HCT116 (cell line): ENCODE results near the gene GPC5. TPM values are rescaled to one million over a fixed set of nuclear protein-coding genes. Genes with fewer than 3 reads are reported as not detected.

Source experiments
- ATAC-seq: fragments of 200-7000 bp; cut with Tn5 transposase; 2 replicates; pipeline ENCODE4 v1.9.1; 2020; ENCODE audit warnings: mild to moderate bottlenecking, moderate library complexity
- BruUV-seq: library from RNA; stranded (reverse); fragments of 400-500 nt; replicated peaks from 2 replicates; lab custom pipeline; 2021; lab: Mats Ljungman, UMichigan
- CTCF ChIA-PET: fragments of 300-600 bp; sonication (Branson Sonifier 250); formaldehyde crosslinking; loops from one replicate; lab custom pipeline; 2021; ENCODE audit warnings: antibody characterized with exemption; lab: Charles Lee
- POLR2A ChIA-PET: fragments of 300-600, 350-600 bp; sonication (Branson Sonifier 250); formaldehyde crosslinking; loops from one replicate; lab custom pipeline; 2021; ENCODE audit warnings: antibody characterized with exemption; lab: Charles Lee
- RAD21 ChIA-PET, 2 experiments: fragments of 300-600 bp; sonication (Branson Sonifier 250); formaldehyde crosslinking; loops; one replicate each; lab custom pipeline; 2023; ENCODE audit warnings: low total read pairs in 2 of 2; ENCODE audit not compliant: uncharacterized antibody in 2 of 2, unreplicated experiment in 2 of 2, low non-redundant PET in 1 of 2; lab: Charles Lee
- DNase-seq: peaks from one replicate; pipeline ENCODE4 v3.0.0-alpha.2; 2010; ENCODE audit warnings: low read depth, low spot score
- H2AFZ ChIP-seq: fragments of 200-600 bp; shearing (Covaris generic), sonication (generic); 2 replicates; pipeline ENCODE4 v1.6.1; 2017; ENCODE audit warnings: low read depth, mixed run types, mixed read lengths, antibody characterized with exemption, low read length; ENCODE audit not compliant: poor library complexity, severe bottlenecking
- H3K27ac ChIP-seq: 2 replicates; pipeline ENCODE4 v1.5.1; 2012; ENCODE audit warnings: low read depth, low read length
- H3K27me3 ChIP-seq: fragments of 200-600 bp; sonication (generic); 2 replicates; pipeline ENCODE4 v1.6.1; 2016; ENCODE audit warnings: mixed run types, low read length, mixed read lengths; ENCODE audit not compliant: insufficient read depth
- H3K36me3 ChIP-seq, 2 experiments: fragments of 200-500 bp in 1 of 2; fragments of 200-600 bp in 1 of 2; sonication (Bioruptor generic) in 1 of 2; sonication (generic) in 1 of 2; 2 replicates each; pipeline versions ENCODE4 v1.5.1 to v1.6.1; 2014 to 2016; ENCODE audit warnings: low read length in 2 of 2, inconsistent platforms in 1 of 2, mixed read lengths in 1 of 2, mixed run types in 1 of 2; ENCODE audit not compliant: insufficient read depth in 2 of 2, control insufficient read depth in 1 of 2
- H3K4me1 ChIP-seq, 2 experiments: fragments of 200-600 bp in 1 of 2; sonication (generic) in 1 of 2; 2 replicates each; pipeline versions ENCODE4 v1.5.1 to v1.6.1; 2012 to 2017; ENCODE audit warnings: low read length in 2 of 2, inconsistent platforms in 1 of 2, mild to moderate bottlenecking in 1 of 2, mixed read lengths in 1 of 2, mixed run types in 1 of 2, moderate library complexity in 1 of 2; ENCODE audit not compliant: insufficient read depth in 2 of 2, control insufficient read depth in 1 of 2
- H3K4me2 ChIP-seq: fragments of 200-600 bp; sonication (generic); 2 replicates; pipeline ENCODE4 v1.6.1; 2017; ENCODE audit warnings: mixed run types, low read length, mixed read lengths
- H3K4me3 ChIP-seq, 2 experiments: fragments of 200-600 bp in 1 of 2; sonication (generic) in 1 of 2; replicated peaks in 1 of 2; 2 replicates each; pipeline ENCODE4 v1.5.1; 2011 to 2016; ENCODE audit warnings: low read length in 2 of 2, control low read depth in 1 of 2, low read depth in 1 of 2, mild to moderate bottlenecking in 1 of 2, mixed read lengths in 1 of 2, mixed run types in 1 of 2
- H3K79me2 ChIP-seq: fragments of 200-600 bp; sonication (generic); 2 replicates; pipeline ENCODE4 v1.6.1; 2017; ENCODE audit warnings: mild to moderate bottlenecking, mixed run types, low read length, moderate library complexity, mixed read lengths; ENCODE audit not compliant: insufficient read depth
- H3K9ac ChIP-seq: fragments of 200-600 bp; sonication (generic); 2 replicates; pipeline ENCODE4 v1.6.1; 2016; ENCODE audit warnings: low read length, mixed read lengths
- H3K9me2 ChIP-seq: fragments of 200-600 bp; sonication (generic), shearing (Covaris generic); 2 replicates; pipeline ENCODE4 v1.6.1; 2017; ENCODE audit warnings: mixed run types, mild to moderate bottlenecking, moderate library complexity; ENCODE audit not compliant: insufficient read depth
- H3K9me3 ChIP-seq, 2 experiments: fragments of 200-500 bp in 1 of 2; fragments of 200-600 bp in 1 of 2; sonication (Bioruptor generic) in 1 of 2; sonication (generic) in 1 of 2; 2 replicates each; pipeline ENCODE4 v1.6.1; 2014 to 2017; ENCODE audit warnings: low read length in 2 of 2, mixed read lengths in 2 of 2, inconsistent platforms in 1 of 2, low read depth in 1 of 2, mild to moderate bottlenecking in 1 of 2, mixed run types in 1 of 2, moderate library complexity in 1 of 2; ENCODE audit not compliant: control insufficient read depth in 1 of 2, insufficient read depth in 1 of 2
- H4K20me1 ChIP-seq: fragments of 200-600 bp; sonication (generic), shearing (Covaris generic); 2 replicates; pipeline ENCODE4 v1.6.1; 2017; ENCODE audit warnings: mixed run types, mild to moderate bottlenecking, moderate library complexity; ENCODE audit not compliant: insufficient read depth
- EGR1 ChIP-seq: IDR thresholded peaks from 2 replicates; pipeline ENCODE4 v1.6.1; 2012; ENCODE audit warnings: low read depth
- EZH2phosphoT487 ChIP-seq: fragments of 200-600 bp; IDR thresholded peaks from 2 replicates; pipeline ENCODE4 v1.6.1; 2018; ENCODE audit warnings: antibody characterized with exemption, borderline replicate concordance
- POLR2A ChIP-seq: IDR thresholded peaks from 2 replicates; pipeline ENCODE4 v1.7.0; 2011; ENCODE audit warnings: borderline replicate concordance; ENCODE audit not compliant: insufficient read depth, insufficient read length; ENCODE audit errors: extremely low read depth
- REST ChIP-seq: IDR thresholded peaks from 2 replicates; pipeline ENCODE4 v1.6.1; 2012; ENCODE audit warnings: low read depth
- SRF ChIP-seq: IDR thresholded peaks from 2 replicates; pipeline ENCODE4 v1.6.1; 2012; ENCODE audit warnings: low read depth
- ZBTB33 ChIP-seq: IDR thresholded peaks from 2 replicates; pipeline ENCODE4 v1.6.1; 2011; ENCODE audit warnings: mild to moderate bottlenecking, low read length, moderate library complexity; ENCODE audit not compliant: insufficient replicate concordance; ENCODE audit errors: extremely low read depth
- ZNF274 ChIP-seq: fragments of 200-500 bp; sonication (Bioruptor generic); IDR thresholded peaks from 2 replicates; pipeline ENCODE4 v1.6.1; 2014; ENCODE audit warnings: mild to moderate bottlenecking, low read depth, low read length, inconsistent platforms
- intact Hi-C: fragments of 100-400 bp; cut with micrococcal nuclease; formaldehyde crosslinking; loops from 2 replicates; pipeline ENCODE4 v1.10.0; 2022
- total RNA-seq: library from RNA; stranded (reverse); gene quantifications from one replicate; pipeline ENCODE4 v1.2.1, GENCODE V29; 2021; ENCODE audit not compliant: unreplicated experiment

Gene GPC5
- total RNA-seq, 1 experiment from 2014 or later, result not detected

GRCh38 chr13:91773591-91774227, 375.3 kb downstream of the GPC5 start:
- no TSS peak for BruUV-seq
- Histone ChIP-seq H3K4me2 (no peak overlapping the region), H3K36me3 (no peaks in the 10 kb centered on the region), H3K4me3 (no peak overlapping the region), H4K20me1 (no peaks in the 10 kb centered on the region), H3K9me2 (no peaks in the 10 kb centered on the region), H3K27ac (no peak overlapping the region), H2AFZ (no peak overlapping the region), H3K9ac (no peak overlapping the region), H3K27me3 (no peaks in the 10 kb centered on the region), H3K4me1 (no peaks in the 10 kb centered on the region), H3K9me3 (peaks cover 3 to 29% of the 10 kb centered on the region in 2 experiments; a peak in 2 of 4 replicates), H3K79me2 (no peaks in the 10 kb centered on the region)
- POLR2A ChIA-PET, result no interaction called here
- no peak for TF ChIP-seq EZH2phosphoT487
- no peak for TF ChIP-seq ZNF274
- TF ChIP-seq EGR1, result no peak
- no peak for TF ChIP-seq POLR2A
- intact Hi-C loops, result no loop called here
- CTCF ChIA-PET, result no interaction called here
- no peak for ATAC-seq
- DNase-seq, result no peak
- RAD21 ChIA-PET, result no interaction called here

GRCh38 chr13:91774397-91774796, 376.0 kb downstream of the GPC5 start:
- intact Hi-C loops, result no loop called here
- H3K27ac ChIP-seq, result no peak overlapping the region
- H3K27me3 ChIP-seq, result no peaks in the 10 kb centered on the region
- H3K9ac ChIP-seq, result no peak overlapping the region
- RAD21 ChIA-PET, result no interaction called here
- H3K4me3 ChIP-seq, result no peak overlapping the region
- no peak overlapping the region for H2AFZ ChIP-seq
- H3K4me1 ChIP-seq, result no peaks in the 10 kb centered on the region
- H4K20me1 ChIP-seq, result no peaks in the 10 kb centered on the region
- no peak overlapping the region for H3K4me2 ChIP-seq
- H3K79me2 ChIP-seq, result no peaks in the 10 kb centered on the region
- BruUV-seq, result no TSS peak
- TF ChIP-seq ZNF274 (no peak), REST (no peak), POLR2A (no peak), SRF (no peak), ZBTB33 (no peak)
- TF ChIP-seq, all 23 proteins: peak for 0
- POLR2A ChIA-PET, result no interaction called here
- no peak for DNase-seq
- Histone ChIP-seq H3K9me2 (no peaks in the 10 kb centered on the region), H3K9me3 (peaks cover 0 to 33% of the 10 kb centered on the region in 2 experiments; a peak in 2 of 4 replicates), H3K36me3 (no peaks in the 10 kb centered on the region)
- ATAC-seq, result no peak
- CTCF ChIA-PET, result no interaction called here
